Stimulated activated CD4-positive, alpha-beta T cell treated with anti-CD3 and anti-CD28 coated beads, Interleukin-4, amount 100 ng/mL, for 1 hour (primary cell): ENCODE results near the gene COIL.
A peak's percentile ranks its signal among the peaks of the same experiment; 100 is the strongest.

Experiments used
- DNase-seq: peaks from one replicate; pipeline ENCODE4 v3.0.0-alpha.2; 2020

Gene COIL

DNA sequence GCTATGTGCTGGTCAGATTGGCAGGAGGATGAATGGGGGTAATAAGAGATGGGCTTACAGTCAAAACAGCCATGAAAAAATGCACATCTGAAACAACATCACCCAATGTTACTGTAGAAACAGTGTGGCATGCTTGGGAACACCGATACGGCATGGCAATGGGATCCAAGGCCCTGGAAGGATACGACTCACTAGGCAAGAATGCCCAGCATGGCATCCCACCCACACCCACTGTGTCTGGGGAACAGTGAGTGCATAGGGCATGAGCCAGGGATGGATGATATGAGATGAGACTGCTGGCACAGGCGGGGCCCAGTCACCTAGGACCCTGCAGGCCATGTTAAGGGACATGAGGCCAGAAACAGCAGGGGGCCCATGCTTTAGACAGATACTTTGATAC, 58.5 kb downstream of the COIL start:
- no peak for DNase-seq

GRCh38 chr17:56899403-56899802, 61.4 kb downstream of the COIL start:
- DNase-seq: no peak

DNA sequence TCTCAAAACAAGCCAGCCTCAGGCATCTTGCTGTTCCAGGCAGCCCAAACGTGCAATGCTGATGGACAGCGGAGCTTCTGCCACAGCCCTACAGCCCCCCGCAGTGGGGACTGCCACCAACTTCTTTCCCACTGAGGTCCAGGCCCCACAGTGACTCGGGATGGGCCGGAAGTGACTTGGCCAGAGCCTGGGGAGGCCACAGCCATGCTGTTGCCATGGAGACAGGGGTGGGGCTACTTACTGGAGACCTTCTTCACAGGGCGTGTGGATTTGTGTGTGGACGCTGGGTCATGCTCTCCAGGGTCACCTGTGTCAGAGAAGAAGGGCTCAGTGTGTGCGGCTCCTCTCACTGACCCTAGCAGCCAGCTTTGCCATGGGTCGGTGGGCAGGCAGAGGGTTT, 62.0 kb downstream of the COIL start:
- no peak for DNase-seq

DNA sequence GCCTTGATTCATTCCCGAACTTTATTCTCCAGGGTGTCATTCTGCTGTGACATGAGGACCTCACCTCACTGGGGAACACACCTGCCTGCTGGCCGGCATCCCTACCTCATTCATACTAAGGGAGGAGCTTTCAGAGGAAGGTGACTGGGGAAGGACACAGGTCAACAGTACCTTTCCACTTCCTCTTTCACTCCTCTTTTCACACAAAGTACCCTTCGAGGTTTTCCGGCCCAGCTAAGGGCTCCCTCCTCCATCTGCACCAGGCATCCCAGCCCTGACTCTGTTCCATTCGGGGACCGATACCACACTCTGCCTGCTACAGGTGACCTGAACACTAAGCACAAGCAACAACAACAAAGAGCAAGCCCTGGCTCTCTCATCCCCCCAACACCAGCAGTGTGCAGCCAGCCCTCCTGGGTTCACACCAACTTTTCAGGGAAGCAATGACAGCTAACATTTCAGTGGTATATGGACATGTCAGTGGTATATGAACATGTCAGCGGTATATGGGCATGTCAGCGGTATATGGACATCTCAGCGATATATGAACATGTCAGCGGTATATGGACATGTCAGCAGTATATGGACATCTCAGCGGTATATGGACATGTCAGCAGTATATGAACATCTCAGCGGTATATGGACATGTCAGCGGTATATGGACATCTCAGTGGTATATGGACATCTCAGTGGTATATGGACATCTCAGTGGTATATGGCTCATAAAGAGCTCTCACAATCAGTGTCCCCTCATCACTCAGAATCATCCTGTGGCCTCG, 63.0 kb downstream of the COIL start:
- DNase-seq: no peak

DNA sequence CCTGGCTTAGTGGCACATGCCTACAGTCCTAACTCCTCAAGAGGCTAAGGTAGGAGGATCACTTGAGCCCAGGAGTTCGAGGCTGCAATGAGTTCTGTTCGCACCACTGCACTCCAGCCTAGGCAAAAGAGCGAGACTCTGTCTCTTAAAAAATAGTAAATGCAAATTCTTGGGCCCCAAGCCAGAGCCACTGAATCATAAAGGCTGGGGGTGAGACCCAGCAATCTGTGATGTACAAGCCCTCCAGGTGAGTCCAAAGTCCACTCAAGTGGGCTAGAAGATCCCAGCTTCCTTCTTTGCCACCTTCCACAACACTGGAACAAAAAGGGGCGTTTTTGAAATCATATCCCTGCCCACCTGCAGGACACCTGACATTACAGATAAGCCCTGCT, 63.9 kb downstream of the COIL start:
- DNase-seq: no peak

GRCh38 chr17:56896217-56896967, 64.5 kb downstream of the COIL start:
- DNase-seq: no peak

- no peak for DNase-seq
Measured at GRCh38 chr17:56894859-56895455, 65.9 kb downstream of the COIL start.

DNA sequence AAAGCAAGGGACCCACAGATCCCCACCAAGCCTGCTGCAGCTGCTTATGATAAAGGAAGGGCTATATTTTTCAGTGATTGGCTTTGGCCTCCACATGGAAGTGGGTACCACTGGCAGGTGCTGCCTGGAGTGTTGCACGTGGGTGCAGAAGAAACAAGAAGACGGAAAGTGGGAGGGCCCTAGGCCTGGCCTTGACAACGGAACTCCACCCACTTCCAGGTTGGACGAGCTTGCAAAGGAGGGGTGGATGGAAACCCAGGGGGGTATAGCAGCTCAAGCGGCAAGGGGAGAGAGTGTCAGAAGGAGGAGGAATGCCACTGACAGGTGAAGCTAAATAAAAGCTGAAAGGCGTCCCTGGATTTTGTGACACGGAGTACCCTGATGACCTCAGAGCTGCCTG, 67.3 kb downstream of the COIL start:
- DNase-seq: no peak

DNA sequence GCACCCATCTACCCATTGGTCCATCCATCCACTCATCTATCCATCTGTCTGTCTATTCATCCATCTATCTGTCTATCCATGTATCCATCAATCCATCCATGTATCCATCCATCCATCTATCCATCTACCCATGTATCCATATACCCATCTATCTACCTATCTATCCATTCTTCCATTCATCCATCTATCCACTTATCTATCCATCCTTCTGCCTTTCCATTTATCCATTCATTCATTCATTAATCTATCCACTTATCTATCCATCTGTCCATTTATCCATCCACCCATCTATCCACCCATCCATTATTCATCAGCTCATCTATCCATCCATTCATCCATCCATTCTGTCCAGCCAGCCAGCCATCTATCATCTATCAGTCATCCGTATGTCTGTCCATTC, 68.5 kb downstream of the COIL start:
- DNase-seq: no peak

GRCh38 chr17:56891751-56892150, 69.1 kb downstream of the COIL start:
- DNase-seq: peak; percentile 67

DNA sequence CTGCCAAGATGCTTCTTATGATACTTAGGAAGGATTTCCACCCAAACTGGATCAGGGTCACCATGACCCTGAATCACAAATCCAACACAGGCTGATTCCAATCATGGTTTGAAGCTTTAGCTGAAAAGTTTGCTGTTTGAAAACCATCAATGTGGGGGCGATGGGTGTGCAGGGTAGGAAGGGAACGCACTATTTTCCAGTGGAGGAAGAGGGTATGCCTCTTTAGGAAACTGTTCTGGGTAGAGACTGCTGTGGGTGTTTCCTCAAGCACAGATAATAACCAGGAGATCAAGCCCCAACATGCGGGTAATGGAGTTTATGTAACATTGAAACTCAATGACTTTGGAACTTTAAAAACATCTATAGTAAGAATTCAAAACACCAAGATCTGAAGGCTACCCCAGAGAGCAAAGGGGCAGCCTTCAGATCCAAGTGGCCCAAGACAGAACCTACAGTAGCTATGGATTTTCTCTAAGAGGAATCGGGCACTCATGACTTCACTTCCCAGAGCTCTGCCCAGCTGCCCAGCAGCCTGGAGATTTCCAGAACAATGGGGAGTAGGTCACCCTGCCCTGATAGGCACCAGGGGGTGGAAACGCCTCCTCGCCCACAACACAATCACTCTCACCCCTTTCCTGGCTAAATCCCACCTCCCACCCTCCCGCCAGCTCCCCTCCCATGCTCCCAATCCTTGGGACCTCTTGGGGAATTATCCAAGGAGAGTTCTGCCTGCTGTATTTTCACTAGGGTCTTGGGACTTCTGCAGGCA, 69.8 kb downstream of the COIL start:
- DNase-seq: no peak

DNA sequence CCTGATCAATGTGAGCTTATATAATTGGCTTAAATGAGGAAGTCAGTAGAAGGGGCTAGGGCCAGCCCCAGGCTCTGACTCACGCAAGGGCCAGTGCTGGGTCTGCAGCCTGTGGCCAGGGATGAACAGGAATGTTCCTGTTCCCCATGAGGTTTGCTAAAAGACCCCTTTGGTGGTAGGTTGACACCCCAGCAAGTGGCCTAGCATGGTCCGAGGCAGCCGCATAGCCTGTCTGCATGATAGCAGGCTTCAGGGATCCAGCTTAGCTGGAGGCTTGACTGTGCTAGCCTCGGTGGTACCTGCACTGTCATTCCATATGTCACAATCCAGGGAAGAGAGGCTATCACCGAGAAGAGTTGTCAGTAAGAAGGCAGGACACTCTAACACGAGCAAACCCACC, 70.5 kb downstream of the COIL start:
- no peak for DNase-seq
